ENCODE data around the gene KCNQ1. TPM values are rescaled to one million over a fixed set of nuclear protein-coding genes. Genes with fewer than 3 reads are reported as not detected.

The KCNQ1 gene
- total and polyA plus RNA-seq, 7 donors: 0.48 to 3.1 (median 1.1) TPM

DNA sequence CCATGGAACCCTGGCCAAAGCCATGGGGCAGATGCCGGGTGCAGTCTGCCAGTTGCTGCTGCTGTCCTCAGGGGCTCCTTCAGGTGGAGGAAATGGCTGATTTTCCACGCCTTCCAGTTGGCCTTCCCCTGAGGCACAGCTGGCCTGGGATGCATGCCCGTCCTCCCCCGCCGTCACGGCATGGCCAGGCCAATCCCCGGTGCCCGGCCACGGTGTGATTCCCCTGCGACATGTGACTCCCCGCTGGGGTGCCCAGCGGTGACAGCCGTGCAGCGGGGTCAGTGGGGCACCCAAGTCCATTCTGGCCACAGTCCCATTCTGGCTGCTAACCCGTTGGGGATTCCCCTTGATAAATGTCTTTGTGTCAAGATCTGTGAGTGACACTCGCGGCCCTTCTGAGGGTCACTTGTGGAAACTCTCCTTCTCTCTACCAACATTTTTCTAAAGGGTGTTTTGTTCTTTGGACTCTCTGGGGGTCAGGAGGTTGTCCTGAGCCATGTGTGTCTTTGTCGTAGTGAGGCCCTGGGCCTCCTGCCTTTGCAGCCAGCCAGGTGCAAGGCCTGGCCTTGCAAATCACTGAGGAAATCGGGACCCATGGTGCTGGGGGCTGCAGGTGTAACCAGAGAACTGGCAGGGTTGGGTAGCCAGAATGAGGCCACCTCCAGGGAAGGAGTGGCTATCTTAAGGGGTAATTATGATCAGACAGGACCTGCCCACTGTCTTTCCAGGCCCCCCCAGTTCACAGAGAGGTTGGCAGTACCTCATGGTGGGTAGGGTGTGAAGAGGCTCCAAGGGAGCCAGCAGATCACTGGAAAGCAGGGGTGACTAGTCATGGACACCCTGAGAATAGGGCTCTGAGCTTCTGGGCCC lies 217.9 kb downstream of the KCNQ1 start:
- Histone ChIP-seq H3K36me3 (ENCODE audit: insufficient read depth in 1 of 2, low read depth in 1 of 2) (no peaks in the 10 kb centered on the region), H3K4me3 (no peak overlapping the region), H3K4me1 (peaks cover 8% of the 10 kb centered on the region), H3K27me3 (ENCODE audit: insufficient read depth in 3 of 3, low read length in 2 of 3) (no peaks in the 10 kb centered on the region), H3K9me3 (peaks cover 14% of the 10 kb centered on the region), H3K27ac (no peak overlapping the region)
- DNase-seq (no peak), ATAC-seq (peak; percentile 45 to 86 (median 60))
- TF ChIP-seq, protein P1, sequence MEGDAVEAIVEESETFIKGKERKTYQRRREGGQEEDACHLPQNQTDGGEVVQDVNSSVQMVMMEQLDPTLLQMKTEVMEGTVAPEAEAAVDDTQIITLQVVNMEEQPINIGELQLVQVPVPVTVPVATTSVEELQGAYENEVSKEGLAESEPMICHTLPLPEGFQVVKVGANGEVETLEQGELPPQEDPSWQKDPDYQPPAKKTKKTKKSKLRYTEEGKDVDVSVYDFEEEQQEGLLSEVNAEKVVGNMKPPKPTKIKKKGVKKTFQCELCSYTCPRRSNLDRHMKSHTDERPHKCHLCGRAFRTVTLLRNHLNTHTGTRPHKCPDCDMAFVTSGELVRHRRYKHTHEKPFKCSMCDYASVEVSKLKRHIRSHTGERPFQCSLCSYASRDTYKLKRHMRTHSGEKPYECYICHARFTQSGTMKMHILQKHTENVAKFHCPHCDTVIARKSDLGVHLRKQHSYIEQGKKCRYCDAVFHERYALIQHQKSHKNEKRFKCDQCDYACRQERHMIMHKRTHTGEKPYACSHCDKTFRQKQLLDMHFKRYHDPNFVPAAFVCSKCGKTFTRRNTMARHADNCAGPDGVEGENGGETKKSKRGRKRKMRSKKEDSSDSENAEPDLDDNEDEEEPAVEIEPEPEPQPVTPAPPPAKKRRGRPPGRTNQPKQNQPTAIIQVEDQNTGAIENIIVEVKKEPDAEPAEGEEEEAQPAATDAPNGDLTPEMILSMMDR (IDR thresholded peaks at IDR 0.05): no peak
- WGBS, 3 donors: 45 to 63% (median 57%) methylated on average over 19 of the region's 19 CpGs
- intact Hi-C loops (cut with DNase I): no loop called here

DNA sequence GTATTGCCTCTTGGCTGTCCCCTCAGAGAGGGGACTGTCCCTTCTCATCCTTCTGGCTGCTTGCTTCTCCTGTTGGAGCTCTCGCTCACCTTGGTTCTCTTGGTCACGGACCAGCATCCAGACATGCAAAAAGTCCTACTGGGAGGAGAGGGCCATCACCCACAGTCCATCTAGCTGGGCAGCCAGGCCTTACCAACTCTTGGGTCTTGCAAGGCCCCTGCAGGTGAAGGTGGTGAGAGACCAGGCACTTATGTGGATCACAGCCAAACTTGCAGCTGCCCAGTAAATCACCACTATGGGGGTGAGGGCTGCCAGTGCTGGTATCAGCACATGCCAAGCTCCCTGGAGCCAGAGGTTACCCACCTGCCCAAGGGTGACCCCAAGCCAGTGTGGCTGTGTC lies 218.7 kb downstream of the KCNQ1 start:
- ATAC-seq: no peak
- TF ChIP-seq, protein P1 (IDR thresholded peaks at IDR 0.05): no peak
- 96 to 100% (median 100%) methylated on average over 2 of the region's 2 CpGs for WGBS, 3 donors
- H3K4me3 ChIP-seq: no peak overlapping the region
- H3K27me3 ChIP-seq (ENCODE audit: insufficient read depth in 3 of 3, low read length in 2 of 3): no peaks in the 10 kb centered on the region
- H3K27ac ChIP-seq: no peak overlapping the region
- DNase-seq: no peak
- peaks cover 14% of the 10 kb centered on the region for H3K9me3 ChIP-seq
- H3K4me1 ChIP-seq: peaks cover 5% of the 10 kb centered on the region
- intact Hi-C loops (cut with DNase I): no loop called here
- H3K36me3 ChIP-seq (ENCODE audit: insufficient read depth in 1 of 2, low read depth in 1 of 2): no peaks in the 10 kb centered on the region

DNA sequence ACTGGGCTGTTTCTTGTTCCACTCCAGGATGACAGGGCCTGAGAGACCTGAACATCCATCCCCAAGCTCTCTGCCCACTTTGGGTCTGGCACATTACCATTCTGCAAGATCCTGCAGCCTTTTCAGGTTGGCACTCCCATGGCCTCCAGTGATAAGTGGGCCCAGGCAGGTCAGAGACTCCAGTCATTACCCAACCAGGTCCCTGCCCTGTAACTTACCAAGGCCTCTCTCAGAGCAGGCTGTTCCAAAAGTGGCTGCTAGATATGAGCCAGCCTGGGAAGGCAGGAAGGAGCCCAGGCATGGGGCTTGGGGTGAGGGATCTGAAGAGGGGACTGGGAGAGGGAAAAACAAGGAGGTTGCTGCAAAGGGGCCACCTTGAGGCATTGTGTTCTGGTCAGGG lies 219.1 kb downstream of the KCNQ1 start:
- Histone ChIP-seq H3K9me3 (peaks cover 14% of the 10 kb centered on the region), H3K27me3 (ENCODE audit: insufficient read depth in 3 of 3, low read length in 2 of 3) (no peaks in the 10 kb centered on the region), H3K27ac (no peak overlapping the region), H3K4me3 (no peak overlapping the region), H3K4me1 (peaks cover 3% of the 10 kb centered on the region), H3K36me3 (ENCODE audit: insufficient read depth in 1 of 2, low read depth in 1 of 2) (no peaks in the 10 kb centered on the region)
- DNase-seq (no peak), ATAC-seq (no peak)
- intact Hi-C loops (cut with DNase I): no loop called here
- TF ChIP-seq, protein P1 (IDR thresholded peaks at IDR 0.05): no peak

- 87 to 91% (median 87%) methylated on average over 9 of the region's 9 CpGs for WGBS, 3 donors
- H3K36me3 ChIP-seq (ENCODE audit: insufficient read depth in 1 of 2, low read depth in 1 of 2): no peaks in the 10 kb centered on the region
- H3K27me3 ChIP-seq (ENCODE audit: insufficient read depth in 3 of 3, low read length in 2 of 3): no peaks in the 10 kb centered on the region
- ATAC-seq: no peak
- no peaks in the 10 kb centered on the region for H3K4me1 ChIP-seq
- TF ChIP-seq, protein P1 (IDR thresholded peaks at IDR 0.05): no peak
- intact Hi-C loops (cut with DNase I): no loop called here
- H3K4me3 ChIP-seq: no peak overlapping the region
- H3K27ac ChIP-seq: no peak overlapping the region
- H3K9me3 ChIP-seq: peaks cover 14% of the 10 kb centered on the region
- no peak for DNase-seq
These were observed 219.6 kb downstream of the KCNQ1 start for GRCh38 chr11:2664376-2664775.

Measured in psoas muscle (tissue), 8 donors.